GM21367 (cell line): ENCODE results near the gene MINDY4B.

Source experiments
- ATAC-seq: cut with Tn5 transposase; IDR thresholded peaks from one replicate; pipeline ENCODE4 v1.9.1; 2021; ENCODE audit not compliant: unreplicated experiment

Gene MINDY4B

GRCh38 chr3:150905339-150905738 is at the start of gene MINDY4B:
MINDY4B (minus strand) TSS chr3:150905439; CDS start chr3:150905439, 0 bp downstream.
- no peak for ATAC-seq

GRCh38 chr3:150951923-150952322 is 46.7 kb upstream of the MINDY4B start:
- ATAC-seq = no peak

- ATAC-seq = no peak
Observed at GRCh38 chr3:150945226-150946032, 40.2 kb upstream of the MINDY4B start.

GRCh38 chr3:150942221-150942620 is 37.0 kb upstream of the MINDY4B start:
- no peak for ATAC-seq

- peak; percentile 94 for ATAC-seq
Observed at GRCh38 chr3:150936693-150937092, 31.5 kb upstream of the MINDY4B start.

- no peak for ATAC-seq
Observed at GRCh38 chr3:150933473-150933995, 28.3 kb upstream of the MINDY4B start.

- ATAC-seq = no peak
Observed at GRCh38 chr3:150931745-150932144, 26.5 kb upstream of the MINDY4B start.

- ATAC-seq = no peak
Observed at GRCh38 chr3:150930839-150931238, 25.6 kb upstream of the MINDY4B start.

- no peak for ATAC-seq
Observed at GRCh38 chr3:150928234-150928633, 23.0 kb upstream of the MINDY4B start.

GRCh38 chr3:150926328-150926727 is 21.1 kb upstream of the MINDY4B start:
- no peak for ATAC-seq

- ATAC-seq = peak; percentile 90
Observed at GRCh38 chr3:150925751-150926201, 20.5 kb upstream of the MINDY4B start.

GRCh38 chr3:150922611-150923010 is 17.4 kb upstream of the MINDY4B start:
- no peak for ATAC-seq

- ATAC-seq = no peak
Observed at GRCh38 chr3:150921209-150921608, 16.0 kb upstream of the MINDY4B start.

GRCh38 chr3:150920236-150920635 is 15.0 kb upstream of the MINDY4B start:
- ATAC-seq = no peak

GRCh38 chr3:150917951-150918350 is 12.7 kb upstream of the MINDY4B start:
- ATAC-seq = no peak

GRCh38 chr3:150913133-150913922 is 8.1 kb upstream of the MINDY4B start:
- no peak for ATAC-seq

GRCh38 chr3:150912501-150912900 is 7.3 kb upstream of the MINDY4B start:
- ATAC-seq = no peak

GRCh38 chr3:150911771-150912170 is 6.5 kb upstream of the MINDY4B start:
- no peak for ATAC-seq

GRCh38 chr3:150906461-150906860 is 1.2 kb upstream of the MINDY4B start:
- no peak for ATAC-seq

- ATAC-seq = no peak
Observed at GRCh38 chr3:150905746-150906145, 507 bp upstream of the MINDY4B start.

- ATAC-seq = no peak
Observed at GRCh38 chr3:150902988-150903387, 2.3 kb downstream of the MINDY4B start.

- no peak for ATAC-seq
Observed at GRCh38 chr3:150901793-150902192, 3.4 kb downstream of the MINDY4B start.
